OCI-LY7 (cell line): ENCODE data around the gene LYZL1. TPM values are rescaled to one million over a fixed set of nuclear protein-coding genes. Genes with fewer than 3 reads are reported as not detected.

ENCODE experiments used
- BruUV-seq: library from RNA; stranded (reverse); fragments of 400-500 nt; replicated peaks from 2 replicates; lab custom pipeline; 2021; lab: Mats Ljungman, UMichigan
- CTCF ChIA-PET: fragments of 300-600 bp; sonication (Branson Sonifier 250); formaldehyde crosslinking; loops from one replicate; lab custom pipeline; 2022; ENCODE audit warnings: antibody characterized with exemption; ENCODE audit not compliant: unreplicated experiment; lab: Charles Lee
- POLR2A ChIA-PET: fragments of 300-600 bp; sonication (Branson Sonifier 250); formaldehyde crosslinking; loops from one replicate; lab custom pipeline; 2022; ENCODE audit warnings: antibody characterized with exemption; lab: Charles Lee
- DNase-seq: peaks from one replicate; pipeline ENCODE4 v3.0.0-alpha.2; 2015; ENCODE audit warnings: low spot score
- H2AFZ ChIP-seq: fragments of 200-600 bp; sonication (generic), shearing (Covaris generic); 2 replicates; pipeline ENCODE4 v1.6.1; 2014; ENCODE audit warnings: mild to moderate bottlenecking, antibody characterized with exemption, low read length, moderate library complexity
- H3K27ac ChIP-seq: fragments of 200-600 bp; sonication (generic); 2 replicates; pipeline ENCODE4 v1.5.1; 2014; ENCODE audit warnings: mixed run types, low read depth, mild to moderate bottlenecking, moderate library complexity, low read length, inconsistent platforms; ENCODE audit not compliant: poor library complexity, severe bottlenecking
- H3K36me3 ChIP-seq: fragments of 200-600 bp; sonication (generic); 2 replicates; pipeline ENCODE4 v1.6.1; 2014; ENCODE audit warnings: mild to moderate bottlenecking, antibody characterized with exemption, low read length, moderate library complexity, mixed read lengths; ENCODE audit not compliant: insufficient read depth
- H3K4me1 ChIP-seq: fragments of 200-600 bp; sonication (generic); 2 replicates; pipeline ENCODE4 v1.5.1; 2014; ENCODE audit warnings: mild to moderate bottlenecking, low read length; ENCODE audit not compliant: insufficient read depth, poor library complexity, severe bottlenecking
- H3K4me2 ChIP-seq: fragments of 200-600 bp; sonication (generic); 2 replicates; pipeline ENCODE4 v1.6.1; 2014; ENCODE audit warnings: mild to moderate bottlenecking, low read length
- H3K4me3 ChIP-seq: fragments of 200-600 bp; sonication (generic); 2 replicates; pipeline ENCODE4 v1.5.1; 2014; ENCODE audit warnings: mild to moderate bottlenecking, low read depth, low read length; ENCODE audit not compliant: poor library complexity, severe bottlenecking
- H3K79me2 ChIP-seq: fragments of 200-600 bp; sonication (generic); 2 replicates; pipeline ENCODE4 v1.6.1; 2016; ENCODE audit warnings: low read depth, mild to moderate bottlenecking, low read length, moderate library complexity, mixed read lengths; ENCODE audit not compliant: insufficient read depth
- H3K9me2 ChIP-seq: fragments of 200-600 bp; sonication (generic); 2 replicates; pipeline ENCODE4 v1.6.1; 2016; ENCODE audit warnings: mild to moderate bottlenecking, low read length, mixed read lengths; ENCODE audit not compliant: insufficient read depth
- H3K9me3 ChIP-seq: fragments of 200-600 bp; sonication (generic); 2 replicates; pipeline ENCODE4 v1.6.1; 2014; ENCODE audit warnings: mild to moderate bottlenecking, mixed run types, low read length, mixed read lengths
- H4K20me1 ChIP-seq: fragments of 200-600 bp; sonication (generic); 2 replicates; pipeline ENCODE4 v1.6.1; 2014; ENCODE audit warnings: mild to moderate bottlenecking, antibody characterized with exemption, low read length, moderate library complexity, mixed read lengths; ENCODE audit not compliant: insufficient read depth
- CTCF ChIP-seq: fragments of 200-600 bp; sonication (generic); conservative IDR thresholded peaks from 2 replicates; pipeline ENCODE4 v1.5.1; 2014; ENCODE audit warnings: mild to moderate bottlenecking, antibody characterized with exemption, low read length, moderate library complexity, mixed read lengths
- EZH2phosphoT487 ChIP-seq: fragments of 200-600 bp; sonication (generic); IDR thresholded peaks from 2 replicates; pipeline ENCODE4 v1.6.1; 2018; ENCODE audit warnings: low read depth, borderline replicate concordance, mild to moderate bottlenecking, mixed run types, antibody characterized with exemption, low read length, moderate library complexity, mixed read lengths
- intact Hi-C: fragments of 100-400 bp; cut with micrococcal nuclease; formaldehyde crosslinking; loops from one replicate; pipeline ENCODE4 v1.10.0; 2022; ENCODE audit not compliant: unreplicated experiment
- total RNA-seq, 2 experiments: library from RNA; depleted of rRNA in 1 of 2; stranded (reverse); fragments of >200 nt in 1 of 2; shearing (Covaris generic) in 1 of 2; gene quantifications; 2 replicates each; pipeline ENCODE4 v1.2.3, GENCODE V29; 2014 to 2022

LYZL1 gene
- total RNA-seq, 2 experiments from 2014 or later: not detected

GRCh38 chr10:29322918-29323317 is 34.0 kb downstream of the LYZL1 start:
- POLR2A ChIA-PET: no interaction called here
- TF ChIP-seq EZH2phosphoT487 (no peak), CTCF (no peak)
- DNase-seq: no peak
- Histone ChIP-seq H3K9me2 (no peaks in the 10 kb centered on the region), H3K36me3 (no peaks in the 10 kb centered on the region), H2AFZ (no peak overlapping the region), H3K79me2 (no peaks in the 10 kb centered on the region), H3K4me1 (no peaks in the 10 kb centered on the region), H3K4me3 (no peak overlapping the region), H3K4me2 (no peak overlapping the region), H4K20me1 (no peaks in the 10 kb centered on the region), H3K9me3 (no peaks in the 10 kb centered on the region), H3K27ac (no peak overlapping the region)
- no TSS peak for BruUV-seq
- intact Hi-C loops: no loop called here
- CTCF ChIA-PET: no interaction called here

GRCh38 chr10:29323367-29323766 is 34.5 kb downstream of the LYZL1 start:
- Histone ChIP-seq H3K4me2 (no peak overlapping the region), H3K27ac (no peak overlapping the region), H4K20me1 (no peaks in the 10 kb centered on the region), H3K9me3 (no peaks in the 10 kb centered on the region), H3K9me2 (no peaks in the 10 kb centered on the region), H3K36me3 (no peaks in the 10 kb centered on the region), H3K4me3 (no peak overlapping the region), H2AFZ (no peak overlapping the region), H3K4me1 (no peaks in the 10 kb centered on the region), H3K79me2 (no peaks in the 10 kb centered on the region)
- no TSS peak for BruUV-seq
- intact Hi-C loops: no loop called here
- ChIA-PET POLR2A (no interaction called here), CTCF (no interaction called here)
- no peak for TF ChIP-seq EZH2phosphoT487
- no peak for TF ChIP-seq CTCF
- DNase-seq: no peak

- Histone ChIP-seq H3K9me3 (no peaks in the 10 kb centered on the region), H3K79me2 (no peaks in the 10 kb centered on the region), H3K4me1 (no peaks in the 10 kb centered on the region), H4K20me1 (no peaks in the 10 kb centered on the region), H3K4me3 (no peak overlapping the region), H3K27ac (no peak overlapping the region), H3K4me2 (no peak overlapping the region), H2AFZ (no peak overlapping the region), H3K9me2 (no peaks in the 10 kb centered on the region), H3K36me3 (no peaks in the 10 kb centered on the region)
- TF ChIP-seq EZH2phosphoT487: no peak
- TF ChIP-seq CTCF: no peak
- no TSS peak for BruUV-seq
- DNase-seq: no peak
- POLR2A ChIA-PET: interaction anchor here (1.0 kb wide), 1 partner anchor 21 kb away, joined by 4 read pairs; no protein-coding TSS in a partner anchor
- CTCF ChIA-PET: no interaction called here
- intact Hi-C loops: no loop called here
Observed at GRCh38 chr10:29324220-29324841, 35.5 kb downstream of the LYZL1 start.
